Left colon (tissue), 2 donors: ENCODE measurements around the gene CRELD2. TPM values are rescaled to one million over a fixed set of nuclear protein-coding genes. Genes with fewer than 3 reads are reported as not detected.

ENCODE experiments used
- ATAC-seq: fragments of 200-7000 bp; cut with Tn5 transposase; one replicate; pipeline ENCODE4 v1.9.1; 2020; ENCODE audit warnings: mild to moderate bottlenecking, moderate library complexity
- DNase-seq, 2 donors: peaks; one replicate each; pipeline ENCODE4 v3.0.0-alpha.2; 2020
- intact Hi-C, 2 donors: fragments of 100-400 bp; cut with DNase I in 1 of 2; cut with micrococcal nuclease in 1 of 2; formaldehyde crosslinking; loops; one replicate each; pipeline versions ENCODE4 v1.11.2 to v1.14.0; 2022; cut with DNase I, micrococcal nuclease
- total RNA-seq, 2 donors: library from RNA; stranded (reverse); fragmentation: NEBNext Ultra II Directional; extraction: Animal tissue kit (Norgen Biotek cat#: 25700); gene quantifications; one replicate each; pipeline ENCODE4 v1.2.1, GENCODE V29; 2021
- donor health status: DM: no; HTN: no; CAD: no.
- donor health status: DM: yes; HTN: yes; CAD: no.

Gene CRELD2
- total RNA-seq, 2 donors from 2014 or later: 36.7 to 53.8 TPM

DNA sequence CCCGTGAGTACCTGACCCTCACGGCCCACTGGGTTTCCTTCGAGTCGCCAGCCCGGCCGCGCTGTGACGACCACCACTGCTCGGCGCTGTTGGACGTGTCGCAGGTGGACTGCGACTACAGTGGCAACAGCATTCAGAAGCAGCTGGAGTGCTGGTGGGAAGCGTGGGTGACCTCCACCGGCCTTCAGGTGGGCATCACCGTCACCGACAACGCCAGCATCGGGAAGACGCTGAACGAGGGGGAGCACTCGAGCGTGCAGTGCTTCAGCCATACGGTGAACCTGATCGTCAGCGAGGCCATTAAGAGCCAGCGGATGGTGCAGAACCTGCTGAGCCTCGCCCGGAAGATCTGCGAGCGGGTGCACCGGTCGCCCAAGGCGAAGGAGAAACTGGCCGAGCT lies 32.6 kb upstream of the CRELD2 start:
- intact Hi-C loops: no loop called here
- DNase-seq: no peak
- no peak for ATAC-seq

DNA sequence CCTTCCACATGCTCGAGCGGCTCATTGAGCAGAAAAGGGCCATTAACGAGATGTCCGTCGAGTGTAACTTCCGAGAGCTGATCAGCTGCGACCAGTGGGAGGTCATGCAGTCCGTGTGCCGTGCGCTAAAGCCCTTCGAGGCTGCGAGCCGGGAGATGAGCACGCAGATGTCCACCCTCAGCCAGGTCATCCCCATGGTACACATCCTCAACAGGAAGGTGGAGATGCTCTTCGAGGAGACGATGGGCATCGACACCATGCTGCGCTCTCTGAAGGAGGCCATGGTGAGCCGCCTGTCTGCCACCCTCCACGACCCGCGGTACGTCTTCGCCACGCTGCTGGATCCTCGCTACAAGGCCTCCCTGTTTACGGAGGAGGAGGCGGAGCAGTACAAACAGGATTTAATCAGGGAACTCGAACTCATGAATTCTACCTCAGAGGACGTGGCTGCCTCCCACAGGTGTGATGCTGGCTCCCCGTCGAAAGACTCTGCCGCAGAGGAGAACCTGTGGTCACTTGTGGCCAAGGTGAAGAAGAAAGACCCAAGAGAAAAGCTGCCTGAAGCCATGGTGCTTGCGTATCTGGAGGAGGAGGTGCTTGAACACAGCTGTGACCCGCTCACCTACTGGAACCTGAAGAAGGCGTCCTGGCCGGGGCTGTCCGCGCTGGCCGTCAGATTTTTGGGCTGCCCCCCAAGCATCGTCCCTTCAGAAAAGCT lies 31.9 kb upstream of the CRELD2 start:
- DNase-seq: no peak
- intact Hi-C loops: no loop called here
- ATAC-seq: no peak

DNA sequence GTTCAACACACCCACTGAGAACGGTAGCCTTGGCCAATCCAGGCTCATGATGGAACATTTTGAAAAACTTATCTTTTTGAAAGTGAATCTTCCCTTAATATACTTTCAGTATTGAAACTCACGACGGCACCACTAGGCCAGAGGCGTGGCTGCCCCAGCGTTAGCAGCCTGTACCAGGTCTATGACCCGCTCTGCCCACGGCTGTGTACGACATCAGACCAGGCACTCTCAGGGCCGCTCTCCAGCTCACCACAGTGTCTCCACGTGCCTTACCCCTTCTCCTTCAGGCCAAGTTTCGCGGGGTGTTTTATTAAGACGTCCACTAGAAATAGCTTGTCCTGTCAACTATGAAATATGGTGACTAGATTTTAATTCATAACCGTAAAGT lies 31.4 kb upstream of the CRELD2 start:
- intact Hi-C loops: no loop called here
- ATAC-seq (no peak), DNase-seq (no peak)

DNA sequence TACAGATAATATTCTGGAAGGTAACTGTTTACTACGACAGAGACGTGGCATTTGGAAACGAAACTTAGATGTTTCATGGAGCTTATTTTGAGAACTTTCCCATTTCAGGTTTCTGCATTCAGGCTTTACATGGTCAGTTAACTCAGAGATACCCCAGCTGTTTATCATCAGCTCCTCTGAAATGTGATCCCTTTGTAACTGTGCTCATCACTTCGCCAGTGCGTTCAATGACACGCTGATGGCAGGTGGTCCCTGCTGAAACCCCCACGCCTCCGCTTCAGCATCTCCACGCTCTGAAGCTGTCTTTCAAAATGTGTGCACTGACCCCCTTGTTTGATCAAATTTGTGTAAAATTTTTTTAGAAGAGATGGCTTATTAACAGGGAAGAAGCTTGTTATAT lies 30.7 kb upstream of the CRELD2 start:
- ATAC-seq (no peak), DNase-seq (no peak)
- intact Hi-C loops: no loop called here

DNA sequence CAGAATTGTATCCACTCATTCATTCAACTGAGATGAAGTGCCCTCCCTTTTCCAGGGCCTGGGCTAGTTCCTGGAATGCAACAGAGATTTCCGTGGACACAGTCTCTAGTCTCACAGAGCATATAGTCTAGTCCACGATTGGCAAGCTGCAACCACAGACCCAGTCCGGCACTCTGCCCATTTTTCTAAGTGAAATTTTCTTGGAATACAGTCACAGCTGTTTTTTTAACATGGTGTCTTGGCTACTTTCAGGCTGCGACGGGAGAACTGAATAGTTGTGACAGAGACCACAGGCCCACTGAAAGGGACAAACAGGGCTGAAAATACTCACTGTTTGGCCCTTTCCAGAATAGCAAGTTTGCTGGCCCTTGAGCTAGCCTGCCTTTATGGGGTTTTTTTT lies 29.4 kb upstream of the CRELD2 start:
- DNase-seq (no peak), ATAC-seq (no peak)
- intact Hi-C loops: no loop called here

DNA sequence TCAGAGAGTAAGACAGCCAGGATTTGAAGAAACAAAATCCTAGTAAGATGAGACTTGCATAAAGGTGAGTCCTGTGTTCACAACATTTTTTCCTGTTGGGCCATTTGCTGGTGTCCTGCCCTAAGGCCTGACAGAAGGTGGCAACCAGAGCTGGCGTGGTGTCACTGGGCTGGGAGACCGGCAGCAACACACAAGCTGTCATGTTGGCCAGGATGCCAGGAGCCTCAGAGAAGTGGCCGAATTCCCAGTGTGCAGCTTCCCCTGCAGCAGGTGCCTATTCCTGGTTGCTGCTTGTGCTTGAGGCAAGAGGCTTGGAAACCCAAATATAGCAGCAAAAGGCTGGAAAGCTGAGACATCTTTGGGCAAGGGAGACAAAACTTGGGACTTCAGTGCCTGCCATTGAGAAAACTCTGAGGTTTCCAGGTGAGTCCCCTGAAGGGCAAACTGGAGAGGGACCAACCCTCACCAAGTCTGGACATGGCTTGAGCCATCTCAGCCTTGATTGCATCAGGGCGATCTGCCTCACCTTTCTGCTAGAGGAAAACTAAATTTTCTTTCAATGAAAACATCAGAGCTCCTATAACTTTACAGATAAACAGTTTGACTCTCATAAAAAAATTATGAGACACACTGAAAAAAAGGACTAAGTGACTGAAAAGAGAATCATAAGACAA lies 26.1 kb upstream of the CRELD2 start:
- no peak for ATAC-seq

DNA sequence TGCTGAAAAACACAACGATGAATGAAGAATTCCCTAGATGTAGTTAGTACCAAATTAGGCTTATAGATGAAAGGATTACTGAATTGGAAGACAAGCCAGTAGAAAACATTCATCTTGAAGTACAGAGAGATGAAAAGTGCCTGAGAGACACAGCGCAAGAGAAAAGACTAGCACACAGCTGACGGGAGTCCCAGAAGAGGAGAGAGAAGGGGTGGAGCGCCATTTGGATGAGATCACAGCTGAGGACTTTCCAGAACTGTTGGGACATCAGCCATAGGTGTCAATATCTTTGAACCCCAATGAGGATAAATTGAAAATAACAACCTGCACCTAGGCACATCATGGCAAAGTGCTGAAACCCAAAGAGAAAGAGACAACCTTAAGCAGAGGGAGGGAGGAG lies 25.4 kb upstream of the CRELD2 start:
- intact Hi-C loops: no loop called here
- no peak for DNase-seq
- peak; percentile 19 for ATAC-seq

More for the DNA sequence above, 26.1 kb upstream of the CRELD2 start:
- no peak for DNase-seq
- intact Hi-C loops: no loop called here

DNA sequence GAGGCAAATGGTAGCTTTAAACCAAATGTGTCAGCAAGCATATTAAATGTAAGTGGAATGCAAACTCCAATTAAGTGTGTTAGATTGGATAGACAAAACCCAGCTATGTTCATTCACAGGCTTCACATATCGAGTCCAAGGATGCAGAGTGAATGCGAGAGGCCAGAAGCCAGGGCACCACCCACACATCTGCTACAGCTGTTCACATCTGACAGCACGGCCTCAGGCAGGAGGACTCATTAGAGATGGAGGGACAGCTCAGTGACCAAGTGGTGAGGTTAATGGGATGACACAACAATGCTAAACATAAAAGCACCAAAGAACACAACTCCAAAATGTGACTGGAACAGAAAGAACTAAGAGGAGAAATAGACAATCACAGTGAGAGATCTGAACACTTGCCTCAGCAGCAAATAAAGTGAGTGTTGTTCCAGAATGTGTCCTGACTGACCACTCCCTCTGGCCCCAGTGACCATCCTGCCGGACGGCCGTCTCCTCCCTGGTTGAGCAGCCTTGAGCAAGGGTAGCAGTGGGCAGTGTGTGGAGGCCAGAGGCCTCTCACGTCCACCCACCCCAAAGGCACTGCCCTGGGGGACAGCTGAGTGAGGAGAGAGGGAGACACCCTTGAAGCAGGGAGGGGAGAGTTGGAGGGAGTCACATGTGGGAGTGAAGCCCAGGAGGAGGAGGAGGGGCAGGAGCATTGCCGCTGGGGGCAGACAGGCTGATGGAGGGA lies 23.9 kb upstream of the CRELD2 start:
- intact Hi-C loops: no loop called here
- DNase-seq: no peak
- peak; percentile 9 for ATAC-seq

DNA sequence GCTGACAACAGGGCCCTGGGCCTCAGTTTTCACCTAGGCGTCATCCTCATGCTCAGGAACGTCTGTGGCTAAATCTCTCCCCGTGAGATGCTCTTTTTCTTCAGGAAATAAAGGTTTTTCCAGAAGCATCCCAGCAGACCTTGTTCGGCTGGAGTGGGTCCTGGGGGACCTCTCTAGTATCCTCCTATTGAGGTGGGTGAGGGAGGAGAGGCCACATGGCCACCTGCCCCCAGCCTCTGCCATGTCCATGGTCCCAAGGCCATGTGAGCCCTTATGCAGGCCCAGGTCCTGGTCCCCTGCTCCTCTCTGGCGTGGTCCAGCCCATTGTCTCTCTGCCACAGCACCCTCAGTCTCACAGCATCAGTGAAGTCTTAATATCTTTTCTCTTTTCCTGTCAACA lies 22.2 kb upstream of the CRELD2 start:
- intact Hi-C loops: no loop called here
- no peak for DNase-seq
- no peak for ATAC-seq

DNA sequence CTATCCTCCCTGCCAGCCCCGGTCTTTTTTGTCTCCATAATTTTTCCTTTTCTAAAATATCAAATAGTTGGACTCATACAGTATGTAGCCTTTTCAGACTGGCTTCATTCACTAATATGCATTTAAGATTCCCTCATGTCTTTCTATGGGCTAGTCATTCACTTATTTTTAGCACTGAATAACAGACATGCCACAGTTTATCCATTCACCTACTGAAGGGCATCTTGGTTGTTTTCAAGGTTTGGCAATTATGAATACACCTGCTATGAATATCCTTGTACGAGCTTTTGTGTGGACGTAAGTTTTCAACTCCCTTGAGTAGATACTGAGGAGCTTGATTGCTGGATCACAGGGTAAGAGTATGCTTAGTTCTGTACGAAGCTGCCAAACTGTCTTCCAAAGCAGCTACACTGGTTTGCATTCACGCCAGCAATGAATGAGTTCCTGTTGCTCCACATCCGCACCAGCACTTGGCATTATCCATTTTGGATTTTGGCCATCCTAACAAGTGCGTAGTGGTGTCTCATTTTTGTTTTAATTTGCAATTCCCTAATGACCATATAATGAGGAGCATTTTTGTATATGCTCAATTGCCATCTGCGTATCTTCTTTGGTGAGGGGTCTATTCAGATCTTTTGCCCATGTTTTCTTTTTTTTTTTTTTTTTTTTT lies 21.3 kb upstream of the CRELD2 start:
- ATAC-seq: no peak
- no peak for DNase-seq
- intact Hi-C loops: no loop called here

DNA sequence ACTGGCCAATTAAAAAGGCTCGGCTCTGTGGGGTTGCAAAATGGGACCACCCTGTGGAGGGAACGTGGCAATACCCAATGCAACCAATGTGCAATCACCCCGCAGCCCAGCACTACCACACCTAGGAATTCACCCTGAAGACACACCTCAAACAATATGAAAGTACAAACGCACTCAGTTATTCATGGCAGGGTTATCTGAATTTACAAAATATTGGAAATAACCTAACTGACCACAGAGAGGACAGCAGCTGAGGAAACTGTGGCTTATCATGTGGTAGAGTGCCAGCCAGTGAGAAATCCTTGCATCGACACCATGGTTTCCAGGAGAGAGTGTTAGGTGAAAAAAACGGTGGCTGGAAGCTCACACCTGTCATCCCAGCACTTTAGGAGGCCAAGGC lies 18.9 kb upstream of the CRELD2 start:
- DNase-seq: no peak
- intact Hi-C loops: no loop called here
- no peak for ATAC-seq

DNA sequence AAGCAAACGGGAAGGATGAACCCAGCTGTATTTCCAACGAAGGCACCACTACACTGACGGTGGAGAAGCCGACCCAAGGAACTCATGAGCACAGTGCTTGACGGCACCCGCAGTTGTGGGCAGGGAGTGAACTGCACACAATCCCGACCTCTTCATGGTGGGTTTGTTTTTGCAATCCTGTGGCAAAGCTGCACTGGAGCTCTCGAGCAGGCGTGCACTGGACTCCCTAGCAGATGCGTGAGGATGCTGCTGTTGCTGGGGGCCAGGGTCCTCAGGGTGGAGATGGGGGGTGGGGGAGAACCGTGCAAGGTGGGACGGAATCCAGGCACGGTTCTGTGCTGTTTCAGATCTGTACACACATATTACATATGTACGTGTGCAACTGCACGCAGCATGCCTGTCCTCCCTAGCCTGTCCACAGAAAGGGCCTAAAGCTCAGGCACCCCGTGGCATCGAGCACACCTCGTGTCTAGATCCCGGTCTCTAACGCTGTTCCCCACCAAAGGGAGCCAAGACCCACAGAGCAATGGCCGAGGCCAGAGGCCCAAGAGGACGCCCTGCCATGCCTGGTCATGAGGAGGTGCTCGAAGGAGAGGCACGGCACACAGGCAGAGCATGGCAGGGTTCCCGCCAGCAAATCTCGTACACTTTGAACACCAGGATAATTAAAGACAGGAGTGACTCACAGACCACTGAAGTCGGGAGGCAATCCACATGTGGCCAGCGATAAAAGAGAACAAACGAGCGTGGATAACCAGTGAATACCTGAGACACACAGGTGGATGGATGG lies 17.8 kb upstream of the CRELD2 start:
- intact Hi-C loops: no loop called here
- ATAC-seq (no peak), DNase-seq (no peak)

DNA sequence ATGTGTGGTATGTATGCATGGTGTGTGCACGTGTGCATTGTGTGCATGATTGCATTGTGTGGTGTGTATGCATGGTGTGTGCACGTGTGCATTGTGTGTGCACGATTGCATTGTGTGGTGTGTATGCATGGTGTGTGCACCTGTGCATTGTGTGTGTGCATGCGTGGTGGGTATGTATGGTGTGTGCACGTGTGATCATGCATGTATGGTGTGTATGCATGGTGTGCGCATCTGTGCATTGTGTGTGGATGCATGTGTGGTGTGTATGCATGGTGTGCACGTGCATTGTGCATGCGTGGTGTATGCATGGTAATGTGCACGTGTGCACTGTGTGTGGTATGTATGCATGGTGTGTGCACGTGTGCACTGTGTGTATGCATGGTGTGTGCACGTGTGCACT lies 17.0 kb upstream of the CRELD2 start:
- DNase-seq (no peak), ATAC-seq (peak; percentile 4)
- intact Hi-C loops: no loop called here

DNA sequence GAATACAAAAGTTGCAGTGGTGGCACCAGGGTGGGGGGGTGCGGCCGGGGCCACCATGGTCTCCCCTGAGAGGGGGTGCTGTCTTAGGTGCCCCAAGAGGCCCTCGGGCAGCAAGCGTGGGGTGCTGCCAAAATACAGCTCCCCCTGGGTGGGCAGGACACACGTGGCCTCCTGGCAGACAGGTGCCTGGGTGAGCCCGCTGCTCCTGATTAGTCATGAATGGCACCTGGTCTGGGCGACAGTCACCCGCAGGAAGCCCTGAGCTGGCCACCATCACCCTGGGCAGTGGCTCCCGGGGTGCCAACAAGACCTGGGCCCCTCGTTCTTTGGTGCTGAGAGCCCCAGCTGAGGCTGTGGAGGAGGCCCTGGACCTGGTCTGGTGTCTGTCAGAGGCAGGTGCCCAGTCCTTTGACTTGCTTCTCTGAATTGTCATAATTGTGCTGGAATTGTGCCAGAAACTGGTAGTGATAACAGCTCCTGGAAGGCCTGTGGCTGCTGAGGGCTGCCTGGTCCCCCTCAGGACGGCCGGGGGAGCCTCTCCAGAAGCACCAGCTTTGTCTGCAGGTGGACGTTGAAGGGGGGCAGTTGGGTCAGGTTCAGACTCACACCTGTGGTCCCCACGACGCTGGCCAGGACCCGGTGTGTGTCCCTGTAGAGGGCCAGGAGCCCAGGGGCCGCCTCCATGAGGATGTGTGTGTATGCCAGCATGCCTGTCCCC lies 15.0 kb upstream of the CRELD2 start:
- DNase-seq: no peak

DNA sequence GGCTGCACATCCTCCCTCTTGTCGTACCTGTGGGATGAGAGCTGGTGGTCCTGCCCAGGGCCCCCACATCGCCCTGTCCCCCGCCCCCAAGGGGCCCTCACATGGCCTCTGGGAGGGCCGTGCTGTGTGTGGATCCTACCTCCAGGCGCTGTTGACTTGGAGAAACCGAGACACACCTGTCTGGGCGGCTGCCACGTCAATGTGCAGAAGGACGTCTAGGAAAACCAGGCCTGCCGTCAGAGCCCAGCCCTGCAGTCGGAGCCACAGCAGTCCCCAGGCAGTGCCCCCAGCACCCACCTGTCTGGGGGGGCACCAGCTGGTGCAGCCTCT lies 14.4 kb upstream of the CRELD2 start:
- no peak for DNase-seq
- no peak for ATAC-seq
- intact Hi-C loops: no loop called here

More for the DNA sequence above, 15.0 kb upstream of the CRELD2 start:
- peak; percentile 23 for ATAC-seq
- intact Hi-C loops: no loop called here

DNA sequence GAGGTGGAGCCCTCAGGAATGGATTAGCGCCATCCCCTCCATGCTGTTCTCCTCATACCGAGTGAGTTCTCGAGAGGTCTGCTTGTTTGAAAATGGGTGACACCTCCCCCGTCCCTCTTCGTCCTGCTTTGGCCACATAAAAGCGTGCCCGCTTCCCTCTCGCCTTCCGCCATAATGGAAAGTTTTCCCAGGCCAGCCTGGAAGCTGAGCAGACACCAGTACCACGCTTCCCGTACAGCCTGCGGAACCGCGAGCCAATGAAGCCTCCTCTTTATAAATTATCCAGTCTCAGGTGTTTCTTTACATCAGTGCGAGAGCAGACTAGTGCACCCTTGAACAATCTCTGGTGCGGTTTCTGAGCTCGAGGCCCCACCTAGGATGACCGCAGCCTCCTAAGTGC lies 13.0 kb upstream of the CRELD2 start:
- intact Hi-C loops: no loop called here
- no peak for ATAC-seq
- DNase-seq: no peak

DNA sequence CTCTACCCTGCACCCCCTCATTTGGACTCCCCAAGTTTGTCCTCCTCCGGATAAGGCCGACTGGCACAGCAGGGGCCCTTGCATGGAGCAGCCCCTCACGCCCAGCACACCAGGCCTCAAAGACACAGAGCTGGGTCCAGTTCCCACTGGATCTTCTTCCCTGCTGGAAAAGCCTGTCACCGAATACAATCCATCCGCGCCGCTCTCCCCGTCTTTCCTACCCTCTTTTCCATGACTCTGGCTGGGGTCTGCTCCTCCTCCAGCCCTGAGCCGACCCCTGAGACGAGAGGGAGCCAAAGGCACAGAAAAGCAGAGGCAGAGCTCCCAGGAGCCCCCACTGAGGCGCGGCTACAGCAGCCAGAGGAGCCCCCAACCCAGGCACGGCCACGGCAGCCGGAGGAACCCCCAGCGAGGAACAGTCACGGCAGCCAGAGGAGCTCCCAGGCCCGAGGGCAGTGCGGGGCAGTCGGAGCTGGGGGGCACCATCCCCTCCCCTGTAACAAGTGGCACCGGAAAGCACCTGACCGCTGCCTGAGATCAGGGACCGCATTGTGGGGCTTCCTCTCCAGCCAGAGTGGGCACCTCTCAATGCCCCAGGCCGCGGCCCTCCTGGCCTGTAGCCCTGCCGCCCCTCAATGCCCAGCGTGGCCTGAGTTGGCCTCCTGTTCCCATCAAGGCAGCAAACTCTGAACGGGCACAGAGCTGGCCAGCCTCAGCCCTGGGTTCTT lies 12.2 kb upstream of the CRELD2 start:
- DNase-seq (no peak), ATAC-seq (no peak)
- intact Hi-C loops: no loop called here

DNA sequence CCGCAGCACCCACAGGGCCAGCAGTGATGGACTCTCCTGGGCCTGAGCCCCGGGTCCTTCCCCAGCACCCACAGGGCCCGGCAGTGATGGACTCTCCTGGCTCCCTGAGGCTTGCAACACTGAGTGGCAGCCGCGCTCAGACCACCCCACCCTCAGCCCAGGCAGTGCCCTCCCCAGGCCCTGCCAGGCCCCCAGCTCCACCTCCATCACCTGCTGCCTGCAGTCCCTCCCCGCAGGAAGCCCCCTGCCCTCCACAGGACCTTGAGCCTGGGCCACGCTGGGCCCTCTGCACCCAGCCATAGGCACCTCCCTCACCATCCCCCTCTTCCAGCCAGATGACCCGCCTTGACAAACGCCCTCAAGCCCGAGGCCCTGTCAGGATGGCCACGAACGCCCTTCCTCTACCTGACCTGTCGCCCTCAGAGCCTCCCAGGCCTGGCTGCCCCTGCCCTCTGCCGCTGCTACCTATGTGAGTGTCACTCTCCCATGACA lies 11.6 kb upstream of the CRELD2 start:
- intact Hi-C loops: no loop called here
- DNase-seq (no peak), ATAC-seq (no peak)
